CD14-positive monocyte (primary cell): ENCODE measurements around the gene ARMH1. TPM values are rescaled to one million over a fixed set of nuclear protein-coding genes. Genes with fewer than 3 reads are reported as not detected.

ENCODE experiments used
- DNase-seq, 3 donors: peaks; one replicate each; pipeline ENCODE4 v3.0.0-alpha.2; 2011 to 2022
- H2AFZ ChIP-seq: 2 replicates; pipeline ENCODE4 v1.6.0; 2012; ENCODE audit warnings: mild to moderate bottlenecking, low read depth, low read length, inconsistent platforms; ENCODE audit not compliant: insufficient read depth, poor library complexity, severe bottlenecking
- H3K27ac ChIP-seq, 2 donors: 1 replicate in 1 of 2; 2 replicates in 1 of 2; pipeline ENCODE4 v1.5.1; 2012 to 2013; ENCODE audit warnings: low read length in 2 of 2, control low read depth in 1 of 2, inconsistent platforms in 1 of 2, low read depth in 1 of 2, mild to moderate bottlenecking in 1 of 2
- H3K27me3 ChIP-seq, 2 donors: one replicate each; pipeline versions ENCODE4 v1.6.0 to v1.6.1; 2011 to 2013; ENCODE audit warnings: low read length in 2 of 2; ENCODE audit not compliant: control insufficient read depth in 2 of 2, insufficient read depth in 2 of 2
- H3K36me3 ChIP-seq, 2 donors: replicated peaks in 1 of 2; 1 replicate in 1 of 2; 2 replicates in 1 of 2; pipeline versions ENCODE4 v1.5.1 to v1.6.1; 2012 to 2013; ENCODE audit warnings: low read length in 2 of 2, control low read depth in 1 of 2, inconsistent platforms in 1 of 2, mild to moderate bottlenecking in 1 of 2; ENCODE audit not compliant: insufficient read depth in 2 of 2, control insufficient read depth in 1 of 2
- H3K4me1 ChIP-seq, 2 donors: 1 replicate in 1 of 2; 2 replicates in 1 of 2; pipeline versions ENCODE4 v1.5.1 to v1.6.1; 2012 to 2013; ENCODE audit warnings: low read length in 2 of 2, control low read depth in 1 of 2, inconsistent platforms in 1 of 2, mild to moderate bottlenecking in 1 of 2, moderate library complexity in 1 of 2; ENCODE audit not compliant: insufficient read depth in 2 of 2, control insufficient read depth in 1 of 2
- H3K4me2 ChIP-seq: replicated peaks from 2 replicates; pipeline ENCODE3; 2012; ENCODE audit warnings: low read length, moderate library complexity, mild to moderate bottlenecking; ENCODE audit not compliant: poor library complexity, severe bottlenecking; ENCODE audit errors: extremely low read depth
- H3K4me3 ChIP-seq, 3 experiments: fragments of 200-600 bp in 1 of 3; sonication (generic) in 1 of 3; replicated peaks in 1 of 3; 1 replicate in 2 of 3; 2 replicates in 1 of 3; pipeline ENCODE4 v1.5.1; 2011 to 2013; ENCODE audit warnings: low read length in 3 of 3, mild to moderate bottlenecking in 3 of 3, control low read depth in 2 of 3, low read depth in 2 of 3, inconsistent platforms in 1 of 3, moderate library complexity in 1 of 3
- H3K79me2 ChIP-seq: 2 replicates; pipeline ENCODE4 v1.6.0; 2012; ENCODE audit warnings: mild to moderate bottlenecking, control low read depth, inconsistent platforms, low read length, moderate library complexity; ENCODE audit not compliant: insufficient read depth
- H3K9ac ChIP-seq: 2 replicates; pipeline ENCODE4 v1.6.0; 2017; ENCODE audit warnings: low read length, mild to moderate bottlenecking; ENCODE audit not compliant: insufficient read depth, poor library complexity, severe bottlenecking
- H3K9me3 ChIP-seq, 2 donors: replicated peaks in 1 of 2; 1 replicate in 1 of 2; 2 replicates in 1 of 2; pipeline versions ENCODE4 v1.5.1 to v1.6.1; 2012 to 2013; ENCODE audit warnings: low read length in 2 of 2, control low read depth in 1 of 2; ENCODE audit not compliant: control insufficient read depth in 1 of 2, insufficient read depth in 1 of 2
- H4K20me1 ChIP-seq: 2 replicates; pipeline ENCODE4 v1.6.0; 2012; ENCODE audit warnings: mild to moderate bottlenecking, low read length, control low read depth, moderate library complexity; ENCODE audit not compliant: insufficient read depth
- H3K27ac Mint-ChIP-seq, 7 donors: one replicate each; pipeline ENCODE4 v1.8.0; 2020; ENCODE audit warnings: mild to moderate bottlenecking in 7 of 7, mixed read lengths in 7 of 7, moderate library complexity in 6 of 7, inconsistent platforms in 2 of 7
- H3K27me3 Mint-ChIP-seq, 3 donors: one replicate each; pipeline ENCODE4 v1.8.0; 2021 to 2022; ENCODE audit warnings: low read depth in 3 of 3, mild to moderate bottlenecking in 3 of 3, mixed read lengths in 3 of 3, moderate library complexity in 3 of 3, inconsistent platforms in 1 of 3
- H3K36me3 Mint-ChIP-seq, 2 donors: one replicate each; pipeline ENCODE4 v1.8.0; 2020; ENCODE audit warnings: mixed read lengths in 2 of 2, inconsistent platforms in 1 of 2, mild to moderate bottlenecking in 1 of 2
- H3K4me1 Mint-ChIP-seq: one replicate; pipeline ENCODE4 v1.8.0; 2020; ENCODE audit warnings: mild to moderate bottlenecking, mixed read lengths
- H3K4me3 Mint-ChIP-seq, 2 donors: one replicate each; pipeline ENCODE4 v1.8.0; 2020; ENCODE audit warnings: mild to moderate bottlenecking in 2 of 2, mixed read lengths in 2 of 2, moderate library complexity in 1 of 2
- H3K9me3 Mint-ChIP-seq, 7 donors: one replicate each; pipeline ENCODE4 v1.8.0; 2020 to 2022; ENCODE audit warnings: mixed read lengths in 7 of 7, mild to moderate bottlenecking in 6 of 7, moderate library complexity in 6 of 7, inconsistent platforms in 2 of 7
- CTCF ChIP-seq: fragments of 200-600 bp; IDR thresholded peaks from one replicate; pipeline ENCODE4 v1.8.0; 2022; ENCODE audit warnings: antibody characterized with exemption, mild to moderate bottlenecking
- WGBS: methylation state at CpG from one replicate; pipeline ENCODE4 v1.1.5; 2013; ENCODE audit warnings: missing lambda C conversion rate; ENCODE audit not compliant: insufficient coverage; 5-methylcytosine and 5-hydroxymethylcytosine counted together
- intact Hi-C, 2 donors: fragments of 100-400 bp; cut with micrococcal nuclease; formaldehyde crosslinking; loops; one replicate each; pipeline versions ENCODE4 v1.15.0 to v1.15.1; 2023
- polyA plus RNA-seq, 3 donors: library from polyadenylated mRNA; depleted of rRNA in 1 of 3; unstranded in 2 of 3; stranded (reverse) in 1 of 3; fragments of 300-500 nt in 2 of 3; fragments of >200 nt in 1 of 3; fragmentation: Illumina TruSeq in 2 of 3; gene quantifications; 1 replicate in 2 of 3; 2 replicates in 1 of 3; pipeline ENCODE4 v1.2.3, GENCODE V29; 2012 to 2021

The ARMH1 gene
- polyA plus RNA-seq, 3 donors, result 14.7 to 209 (median 15.8) TPM

GRCh38 chr1:44655609-44656008 is 18.9 kb upstream of the ARMH1 start:
- Histone ChIP-seq H3K27ac (no peak overlapping the region), H3K36me3 (peaks cover 12 to 28% of the 10 kb centered on the region in 2 donors), H2AFZ (no peak overlapping the region), H3K9ac (no peak overlapping the region), H3K27me3 (no peaks in the 10 kb centered on the region), H3K4me2 (no peak overlapping the region), H4K20me1 (peaks cover 27% of the 10 kb centered on the region), H3K9me3 (no peaks in the 10 kb centered on the region), H3K79me2 (no peaks in the 10 kb centered on the region), H3K4me3 (no peak overlapping the region), H3K4me1 (no peaks in the 10 kb centered on the region)
- H3K36me3 Mint-ChIP-seq, result peaks cover 40 to 42% of the 10 kb centered on the region in 2 donors
- H3K4me1 Mint-ChIP-seq, result peaks cover 2% of the 10 kb centered on the region
- H3K9me3 Mint-ChIP-seq, result no peaks in the 10 kb centered on the region
- TF ChIP-seq CTCF, result peak; percentile 89
- WGBS, result 83% methylated on average over 5 of the region's 5 CpGs
- peak overlapping the region in 3 of 7 donors; percentile 33 to 69 (median 50) for H3K27ac Mint-ChIP-seq
- H3K4me3 Mint-ChIP-seq, result no peak overlapping the region
- intact Hi-C loops, result loop anchor here in 1 of 2 donors (5.0 kb wide), 1 partner anchor 52 kb away; no protein-coding TSS in a partner anchor
- peak; percentile 23 to 46 (median 41) for DNase-seq
- H3K27me3 Mint-ChIP-seq, result peaks cover 0 to 3% (median 0%) of the 10 kb centered on the region in 3 donors

GRCh38 chr1:44659566-44659965 is 14.9 kb upstream of the ARMH1 start:
- Mint-ChIP-seq H3K9me3 (no peaks in the 10 kb centered on the region), H3K36me3 (peaks cover 22 to 30% of the 10 kb centered on the region in 2 donors), H3K27me3 (peaks cover 0 to 2% (median 2%) of the 10 kb centered on the region in 3 donors), H3K27ac (no peak overlapping the region), H3K4me3 (no peak overlapping the region), H3K4me1 (peaks cover 7% of the 10 kb centered on the region)
- H3K79me2 ChIP-seq, result no peaks in the 10 kb centered on the region
- peaks cover 0 to 5% of the 10 kb centered on the region in 2 donors for H3K36me3 ChIP-seq
- H3K27me3 ChIP-seq, result no peaks in the 10 kb centered on the region
- intact Hi-C loops, result loop anchor here in 1 of 2 donors (5.0 kb wide), 1 partner anchor 48 kb away; no protein-coding TSS in a partner anchor
- no peak for TF ChIP-seq CTCF
- DNase-seq, result no peak
- H3K4me2 ChIP-seq, result no peak overlapping the region
- H3K9me3 ChIP-seq, result no peaks in the 10 kb centered on the region
- no peak overlapping the region for H3K9ac ChIP-seq
- H4K20me1 ChIP-seq, result no peaks in the 10 kb centered on the region
- H2AFZ ChIP-seq, result no peak overlapping the region
- H3K4me3 ChIP-seq, result no peak overlapping the region
- WGBS, result 100% methylated on average over 1 of the region's 4 CpGs
- H3K27ac ChIP-seq, result no peak overlapping the region
- H3K4me1 ChIP-seq, result peaks cover under 1% of the 10 kb centered on the region in 2 donors
